HCT116 (cell line): Measurements from ENCODE around the gene SLC25A28. TPM values are rescaled to one million over a fixed set of nuclear protein-coding genes. Genes with fewer than 3 reads are reported as not detected.

Source experiments
- ATAC-seq: fragments of 200-7000 bp; cut with Tn5 transposase; 2 replicates; pipeline ENCODE4 v1.9.1; 2020; ENCODE audit warnings: mild to moderate bottlenecking, moderate library complexity
- BruUV-seq: library from RNA; stranded (reverse); fragments of 400-500 nt; replicated peaks from 2 replicates; lab custom pipeline; 2021; lab: Mats Ljungman, UMichigan
- CTCF ChIA-PET: fragments of 300-600 bp; sonication (Branson Sonifier 250); formaldehyde crosslinking; loops from one replicate; lab custom pipeline; 2021; ENCODE audit warnings: antibody characterized with exemption; lab: Charles Lee
- POLR2A ChIA-PET: fragments of 300-600, 350-600 bp; sonication (Branson Sonifier 250); formaldehyde crosslinking; loops from one replicate; lab custom pipeline; 2021; ENCODE audit warnings: antibody characterized with exemption; lab: Charles Lee
- RAD21 ChIA-PET, 2 experiments: fragments of 300-600 bp; sonication (Branson Sonifier 250); formaldehyde crosslinking; loops; one replicate each; lab custom pipeline; 2023; ENCODE audit warnings: low total read pairs in 2 of 2; ENCODE audit not compliant: uncharacterized antibody in 2 of 2, unreplicated experiment in 2 of 2, low non-redundant PET in 1 of 2; lab: Charles Lee
- DNase-seq: peaks from one replicate; pipeline ENCODE4 v3.0.0-alpha.2; 2010; ENCODE audit warnings: low read depth, low spot score
- H2AFZ ChIP-seq: fragments of 200-600 bp; shearing (Covaris generic), sonication (generic); 2 replicates; pipeline ENCODE4 v1.6.1; 2017; ENCODE audit warnings: low read depth, mixed run types, mixed read lengths, antibody characterized with exemption, low read length; ENCODE audit not compliant: poor library complexity, severe bottlenecking
- H3K27ac ChIP-seq: 2 replicates; pipeline ENCODE4 v1.5.1; 2012; ENCODE audit warnings: low read depth, low read length
- H3K27me3 ChIP-seq: fragments of 200-600 bp; sonication (generic); 2 replicates; pipeline ENCODE4 v1.6.1; 2016; ENCODE audit warnings: mixed run types, low read length, mixed read lengths; ENCODE audit not compliant: insufficient read depth
- H3K36me3 ChIP-seq, 2 experiments: fragments of 200-500 bp in 1 of 2; fragments of 200-600 bp in 1 of 2; sonication (Bioruptor generic) in 1 of 2; sonication (generic) in 1 of 2; 2 replicates each; pipeline versions ENCODE4 v1.5.1 to v1.6.1; 2014 to 2016; ENCODE audit warnings: low read length in 2 of 2, inconsistent platforms in 1 of 2, mixed read lengths in 1 of 2, mixed run types in 1 of 2; ENCODE audit not compliant: insufficient read depth in 2 of 2, control insufficient read depth in 1 of 2
- H3K4me1 ChIP-seq, 2 experiments: fragments of 200-600 bp in 1 of 2; sonication (generic) in 1 of 2; 2 replicates each; pipeline versions ENCODE4 v1.5.1 to v1.6.1; 2012 to 2017; ENCODE audit warnings: low read length in 2 of 2, inconsistent platforms in 1 of 2, mild to moderate bottlenecking in 1 of 2, mixed read lengths in 1 of 2, mixed run types in 1 of 2, moderate library complexity in 1 of 2; ENCODE audit not compliant: insufficient read depth in 2 of 2, control insufficient read depth in 1 of 2
- H3K4me2 ChIP-seq: fragments of 200-600 bp; sonication (generic); 2 replicates; pipeline ENCODE4 v1.6.1; 2017; ENCODE audit warnings: mixed run types, low read length, mixed read lengths
- H3K4me3 ChIP-seq, 2 experiments: fragments of 200-600 bp in 1 of 2; sonication (generic) in 1 of 2; replicated peaks in 1 of 2; 2 replicates each; pipeline ENCODE4 v1.5.1; 2011 to 2016; ENCODE audit warnings: low read length in 2 of 2, control low read depth in 1 of 2, low read depth in 1 of 2, mild to moderate bottlenecking in 1 of 2, mixed read lengths in 1 of 2, mixed run types in 1 of 2
- H3K79me2 ChIP-seq: fragments of 200-600 bp; sonication (generic); 2 replicates; pipeline ENCODE4 v1.6.1; 2017; ENCODE audit warnings: mild to moderate bottlenecking, mixed run types, low read length, moderate library complexity, mixed read lengths; ENCODE audit not compliant: insufficient read depth
- H3K9ac ChIP-seq: fragments of 200-600 bp; sonication (generic); 2 replicates; pipeline ENCODE4 v1.6.1; 2016; ENCODE audit warnings: low read length, mixed read lengths
- H3K9me2 ChIP-seq: fragments of 200-600 bp; sonication (generic), shearing (Covaris generic); 2 replicates; pipeline ENCODE4 v1.6.1; 2017; ENCODE audit warnings: mixed run types, mild to moderate bottlenecking, moderate library complexity; ENCODE audit not compliant: insufficient read depth
- H3K9me3 ChIP-seq, 2 experiments: fragments of 200-500 bp in 1 of 2; fragments of 200-600 bp in 1 of 2; sonication (Bioruptor generic) in 1 of 2; sonication (generic) in 1 of 2; 2 replicates each; pipeline ENCODE4 v1.6.1; 2014 to 2017; ENCODE audit warnings: low read length in 2 of 2, mixed read lengths in 2 of 2, inconsistent platforms in 1 of 2, low read depth in 1 of 2, mild to moderate bottlenecking in 1 of 2, mixed run types in 1 of 2, moderate library complexity in 1 of 2; ENCODE audit not compliant: control insufficient read depth in 1 of 2, insufficient read depth in 1 of 2
- H4K20me1 ChIP-seq: fragments of 200-600 bp; sonication (generic), shearing (Covaris generic); 2 replicates; pipeline ENCODE4 v1.6.1; 2017; ENCODE audit warnings: mixed run types, mild to moderate bottlenecking, moderate library complexity; ENCODE audit not compliant: insufficient read depth
- SP1 ChIP-seq: IDR thresholded peaks from 2 replicates; pipeline ENCODE4 v1.6.1; 2012; ENCODE audit warnings: low read depth
- SRF ChIP-seq: IDR thresholded peaks from 2 replicates; pipeline ENCODE4 v1.6.1; 2012; ENCODE audit warnings: low read depth
- YY1 ChIP-seq: IDR thresholded peaks from 2 replicates; pipeline ENCODE4 v1.6.1; 2011; ENCODE audit warnings: low read length, low read depth, moderate library complexity, mild to moderate bottlenecking; ENCODE audit not compliant: insufficient replicate concordance; ENCODE audit errors: extremely low read depth
- intact Hi-C: fragments of 100-400 bp; cut with micrococcal nuclease; formaldehyde crosslinking; loops from 2 replicates; pipeline ENCODE4 v1.10.0; 2022
- total RNA-seq: library from RNA; stranded (reverse); gene quantifications from one replicate; pipeline ENCODE4 v1.2.1, GENCODE V29; 2021; ENCODE audit not compliant: unreplicated experiment
- TF ChIP-seq, protein P1 (sequence below): IDR thresholded peaks from 2 replicates; pipeline ENCODE4 v1.6.1; 2012; ENCODE audit warnings: low read depth

SLC25A28 gene
- total RNA-seq, 1 experiment from 2014 or later = 59.5 TPM

DNA sequence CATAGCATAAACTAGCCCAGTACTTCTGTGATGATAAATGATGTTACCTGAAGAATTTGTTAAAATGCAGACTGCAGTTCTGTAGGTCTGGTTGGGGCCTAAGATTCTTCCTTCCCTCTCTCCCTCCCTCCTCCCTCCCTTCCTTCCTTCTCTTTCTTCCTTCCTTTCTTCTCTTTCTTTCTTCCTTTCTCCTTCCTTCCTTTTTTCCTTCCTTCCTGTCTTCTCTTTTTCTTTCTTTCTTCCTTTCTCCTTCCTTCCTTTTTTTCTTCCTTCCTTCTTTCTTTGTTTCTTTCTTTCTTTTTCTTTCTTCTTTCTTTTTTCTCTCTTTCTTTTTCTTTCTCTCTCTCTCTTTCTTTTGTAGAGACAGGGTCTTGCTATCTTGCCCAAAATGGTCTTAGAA, 3.7 kb upstream of the SLC25A28 start:
- Histone ChIP-seq H3K9me3 (no peaks in the 10 kb centered on the region), H3K36me3 (no peaks in the 10 kb centered on the region), H3K9ac (no peak overlapping the region), H3K4me1 (peaks cover 13 to 29% of the 10 kb centered on the region in 2 experiments), H4K20me1 (no peaks in the 10 kb centered on the region), H3K9me2 (no peaks in the 10 kb centered on the region), H3K4me3 (no peak overlapping the region), H2AFZ (no peak overlapping the region), H3K27ac (no peak overlapping the region), H3K79me2 (peaks cover 11% of the 10 kb centered on the region), H3K27me3 (no peaks in the 10 kb centered on the region), H3K4me2 (no peak overlapping the region)
- DNase-seq (no peak), ATAC-seq (no peak)
- POLR2A ChIA-PET = interaction anchor here (0.8 kb wide), 1 partner anchor 38 kb away, joined by 3 read pairs; no protein-coding TSS in a partner anchor
- TF ChIP-seq, protein P1, sequence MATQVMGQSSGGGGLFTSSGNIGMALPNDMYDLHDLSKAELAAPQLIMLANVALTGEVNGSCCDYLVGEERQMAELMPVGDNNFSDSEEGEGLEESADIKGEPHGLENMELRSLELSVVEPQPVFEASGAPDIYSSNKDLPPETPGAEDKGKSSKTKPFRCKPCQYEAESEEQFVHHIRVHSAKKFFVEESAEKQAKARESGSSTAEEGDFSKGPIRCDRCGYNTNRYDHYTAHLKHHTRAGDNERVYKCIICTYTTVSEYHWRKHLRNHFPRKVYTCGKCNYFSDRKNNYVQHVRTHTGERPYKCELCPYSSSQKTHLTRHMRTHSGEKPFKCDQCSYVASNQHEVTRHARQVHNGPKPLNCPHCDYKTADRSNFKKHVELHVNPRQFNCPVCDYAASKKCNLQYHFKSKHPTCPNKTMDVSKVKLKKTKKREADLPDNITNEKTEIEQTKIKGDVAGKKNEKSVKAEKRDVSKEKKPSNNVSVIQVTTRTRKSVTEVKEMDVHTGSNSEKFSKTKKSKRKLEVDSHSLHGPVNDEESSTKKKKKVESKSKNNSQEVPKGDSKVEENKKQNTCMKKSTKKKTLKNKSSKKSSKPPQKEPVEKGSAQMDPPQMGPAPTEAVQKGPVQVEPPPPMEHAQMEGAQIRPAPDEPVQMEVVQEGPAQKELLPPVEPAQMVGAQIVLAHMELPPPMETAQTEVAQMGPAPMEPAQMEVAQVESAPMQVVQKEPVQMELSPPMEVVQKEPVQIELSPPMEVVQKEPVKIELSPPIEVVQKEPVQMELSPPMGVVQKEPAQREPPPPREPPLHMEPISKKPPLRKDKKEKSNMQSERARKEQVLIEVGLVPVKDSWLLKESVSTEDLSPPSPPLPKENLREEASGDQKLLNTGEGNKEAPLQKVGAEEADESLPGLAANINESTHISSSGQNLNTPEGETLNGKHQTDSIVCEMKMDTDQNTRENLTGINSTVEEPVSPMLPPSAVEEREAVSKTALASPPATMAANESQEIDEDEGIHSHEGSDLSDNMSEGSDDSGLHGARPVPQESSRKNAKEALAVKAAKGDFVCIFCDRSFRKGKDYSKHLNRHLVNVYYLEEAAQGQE = no peak
- no peak for TF ChIP-seq SP1
- no peak for TF ChIP-seq YY1
- no peak for TF ChIP-seq SRF
- intact Hi-C loops = no loop called here
- CTCF ChIA-PET = no interaction called here
- BruUV-seq = no TSS peak
- RAD21 ChIA-PET = no interaction called here
